ENCODE results near the gene FERMT1. TPM values are rescaled to one million over a fixed set of nuclear protein-coding genes. Genes with fewer than 3 reads are reported as not detected.

Gene FERMT1
- total and polyA plus RNA-seq, 7 donors = 0.03 to 1.0 (median 0.13) TPM

- intact Hi-C loops (cut with DNase I) = no loop called here
- ATAC-seq = no peak
- no peaks in the 10 kb centered on the region for H3K9me3 ChIP-seq
- no peak overlapping the region for H3K4me3 ChIP-seq
- TF ChIP-seq CTCF (IDR thresholded peaks at IDR 0.05) = no peak
- no peaks in the 10 kb centered on the region for H3K27me3 ChIP-seq (ENCODE audit: insufficient read depth in 3 of 3, low read length in 2 of 3)
- DNase-seq = no peak
- no peak overlapping the region for H3K27ac ChIP-seq
- H3K4me1 ChIP-seq = no peaks in the 10 kb centered on the region
- WGBS, 3 donors = 86 to 89% (median 88%) methylated on average over 5 of the region's 5 CpGs
- no peaks in the 10 kb centered on the region for H3K36me3 ChIP-seq (ENCODE audit: insufficient read depth in 1 of 2, low read depth in 1 of 2)
Observed at GRCh38 chr20:6095409-6095808, 27.4 kb downstream of the FERMT1 start.

- 91 to 96% (median 94%) methylated on average over 4 of the region's 4 CpGs for WGBS, 3 donors
- H3K4me1 ChIP-seq = no peaks in the 10 kb centered on the region
- intact Hi-C loops (cut with DNase I) = no loop called here
Observed at GRCh38 chr20:6094565-6094964, 28.3 kb downstream of the FERMT1 start.

GRCh38 chr20:6094063-6094462 lies 28.8 kb downstream of the FERMT1 start:
- intact Hi-C loops (cut with DNase I) = no loop called here
- DNase-seq (no peak), ATAC-seq (no peak)
- H3K36me3 ChIP-seq (ENCODE audit: insufficient read depth in 1 of 2, low read depth in 1 of 2) = no peaks in the 10 kb centered on the region
- no peak overlapping the region for H3K27ac ChIP-seq
- WGBS, 3 donors = 55 to 62% (median 56%) methylated on average over 3 of the region's 3 CpGs
- no peaks in the 10 kb centered on the region for H3K4me1 ChIP-seq
- H3K9me3 ChIP-seq = no peaks in the 10 kb centered on the region
- no peak for TF ChIP-seq CTCF (IDR thresholded peaks at IDR 0.05)
- no peaks in the 10 kb centered on the region for H3K27me3 ChIP-seq (ENCODE audit: insufficient read depth in 3 of 3, low read length in 2 of 3)
- no peak overlapping the region for H3K4me3 ChIP-seq

More at GRCh38 chr20:6094565-6094964, 28.3 kb downstream of the FERMT1 start:
- Histone ChIP-seq H3K27me3 (ENCODE audit: insufficient read depth in 3 of 3, low read length in 2 of 3) (no peaks in the 10 kb centered on the region), H3K36me3 (ENCODE audit: insufficient read depth in 1 of 2, low read depth in 1 of 2) (no peaks in the 10 kb centered on the region), H3K9me3 (no peaks in the 10 kb centered on the region), H3K4me3 (no peak overlapping the region), H3K27ac (no peak overlapping the region)
- ATAC-seq = no peak
- DNase-seq = no peak
- no peak for TF ChIP-seq CTCF (IDR thresholded peaks at IDR 0.05)

- intact Hi-C loops (cut with DNase I) = no loop called here
- Histone ChIP-seq H3K36me3 (ENCODE audit: insufficient read depth in 1 of 2, low read depth in 1 of 2) (no peaks in the 10 kb centered on the region), H3K4me1 (no peaks in the 10 kb centered on the region), H3K27me3 (ENCODE audit: insufficient read depth in 3 of 3, low read length in 2 of 3) (no peaks in the 10 kb centered on the region), H3K4me3 (no peak overlapping the region), H3K27ac (no peak overlapping the region), H3K9me3 (no peaks in the 10 kb centered on the region)
- 76 to 84% (median 79%) methylated on average over 8 of the region's 8 CpGs for WGBS, 3 donors
- TF ChIP-seq CTCF (IDR thresholded peaks at IDR 0.05) = no peak
- ATAC-seq = no peak
- DNase-seq = no peak
Observed at GRCh38 chr20:6091661-6092060, 31.2 kb downstream of the FERMT1 start.

GRCh38 chr20:6086868-6087267 lies 36.0 kb downstream of the FERMT1 start:
- H3K4me1 ChIP-seq = no peaks in the 10 kb centered on the region
- ATAC-seq = no peak
- intact Hi-C loops (cut with DNase I) = no loop called here
- H3K27me3 ChIP-seq (ENCODE audit: insufficient read depth in 3 of 3, low read length in 2 of 3) = no peaks in the 10 kb centered on the region
- WGBS, 3 donors = 35 to 90% (median 86%) methylated on average over 2 of the region's 2 CpGs
- no peak for DNase-seq
- no peaks in the 10 kb centered on the region for H3K9me3 ChIP-seq
- TF ChIP-seq CTCF (IDR thresholded peaks at IDR 0.05) = no peak
- no peaks in the 10 kb centered on the region for H3K36me3 ChIP-seq (ENCODE audit: insufficient read depth in 1 of 2, low read depth in 1 of 2)
- H3K27ac ChIP-seq = no peak overlapping the region
- no peak overlapping the region for H3K4me3 ChIP-seq
